GM12865 (cell line): Measurements from ENCODE around the gene GOLGA8J.
"Not testable (repeated sequence)": the region's sequence is repeated elsewhere in the genome, so short reads cannot be mapped to it uniquely, and the experiment has no call there.

Source experiments
- DNase-seq: peaks from one replicate; pipeline ENCODE4 v3.0.0; 2010; ENCODE audit warnings: low read depth
- H3K4me3 ChIP-seq: 2 replicates; pipeline ENCODE4 v1.5.1; 2011; ENCODE audit warnings: mild to moderate bottlenecking, low read depth, low read length, control low read depth
- CTCF ChIP-seq: IDR thresholded peaks from 2 replicates; pipeline ENCODE4 v1.5.1; 2011; ENCODE audit warnings: low read length, control low read depth, low read depth, inconsistent platforms; ENCODE audit not compliant: insufficient read depth; ENCODE audit errors: missing control alignments

Gene GOLGA8J

GRCh38 chr15:30062881-30063280, 19.9 kb upstream of the GOLGA8J start:
- no peak overlapping the region for H3K4me3 ChIP-seq
- DNase-seq, result no peak
- TF ChIP-seq CTCF, result no peak

GRCh38 chr15:30063835-30064546, 18.8 kb upstream of the GOLGA8J start:
- H3K4me3 ChIP-seq, result no peak overlapping the region
- no peak for DNase-seq
- TF ChIP-seq CTCF, result no peak

- no peak for TF ChIP-seq CTCF
- DNase-seq, result no peak
- no peak overlapping the region for H3K4me3 ChIP-seq
Observed at GRCh38 chr15:30065025-30065801, 17.5 kb upstream of the GOLGA8J start.

- no peak for DNase-seq
- TF ChIP-seq CTCF, result no peak
- H3K4me3 ChIP-seq, result no peak overlapping the region
Observed at GRCh38 chr15:30068326-30068725, 14.4 kb upstream of the GOLGA8J start.

- TF ChIP-seq CTCF, result no peak
Observed at GRCh38 chr15:30072630-30073029, 10.1 kb upstream of the GOLGA8J start.

GRCh38 chr15:30073915-30074314, 8.8 kb upstream of the GOLGA8J start:
- DNase-seq, result no peak
- TF ChIP-seq CTCF, result no peak

More at GRCh38 chr15:30072630-30073029, 10.1 kb upstream of the GOLGA8J start:
- DNase-seq, result no peak
- no peak overlapping the region for H3K4me3 ChIP-seq

GRCh38 chr15:30080816-30081215, 1.9 kb upstream of the GOLGA8J start:
- not testable (repeated sequence) for H3K4me3 ChIP-seq, DNase-seq

More at GRCh38 chr15:30073915-30074314, 8.8 kb upstream of the GOLGA8J start:
- H3K4me3 ChIP-seq, result no peak overlapping the region

GRCh38 chr15:30097827-30098226, 15.1 kb downstream of the GOLGA8J start:
- H3K4me3 ChIP-seq, result not testable (repeated sequence)

GRCh38 chr15:30102890-30103289, 20.1 kb downstream of the GOLGA8J start:
- DNase-seq, H3K4me3 ChIP-seq: not testable (repeated sequence)

More at GRCh38 chr15:30097827-30098226, 15.1 kb downstream of the GOLGA8J start:
- DNase-seq, result not testable (repeated sequence)

GRCh38 chr15:30103941-30104507, 21.3 kb downstream of the GOLGA8J start:
- not testable (repeated sequence) for DNase-seq, H3K4me3 ChIP-seq

GRCh38 chr15:30110591-30110990, 27.8 kb downstream of the GOLGA8J start:
- not testable (repeated sequence) for H3K4me3 ChIP-seq, DNase-seq
